ENCODE results near the gene IGF2. TPM values are rescaled to one million over a fixed set of nuclear protein-coding genes. Genes with fewer than 3 reads are reported as not detected.

IGF2 gene
- total RNA-seq, 2 experiments from 2014 or later = not detected

GRCh38 chr11:2156416-2157182 lies 17.4 kb upstream of the IGF2 start:
- Mint-ChIP-seq H3K4me3 (no peak overlapping the region), H3K4me1 (ENCODE audit: low read depth) (peaks cover 6% of the 10 kb centered on the region), H3K27ac (no peak overlapping the region), H3K36me3 (ENCODE audit: low read depth) (no peaks in the 10 kb centered on the region), H3K9me3 (no peaks in the 10 kb centered on the region), H3K27me3 (peaks cover 5% of the 10 kb centered on the region)
- H3K9me3 ChIP-seq (ENCODE audit: control insufficient read depth in 1 of 2, insufficient read depth in 1 of 2, low read length in 2 of 2) = no peaks in the 10 kb centered on the region
- H3K4me3 ChIP-seq (ENCODE audit: low read length) = no peak overlapping the region
- DNase-seq = peak; percentile 25 to 68 (median 42)
- H3K27ac ChIP-seq (ENCODE audit: low read depth in 1 of 2, low read length in 2 of 2) = no peak overlapping the region
- no peak for ATAC-seq (ENCODE audit: poor library complexity)
- peaks cover 8% of the 10 kb centered on the region for H3K4me1 ChIP-seq (ENCODE audit: insufficient read depth, low read length)
- TF ChIP-seq CTCF (IDR thresholded peaks at IDR 0.05) = peak; percentile 63
- intact Hi-C loops (cut with DNase I, micrococcal nuclease) = no loop called here
- ChIA-PET POLR2A (no interaction called here), CTCF (interaction anchor here (0.7 kb wide), 1 partner anchor 42 kb away, joined by 3 read pairs; no protein-coding TSS in a partner anchor)
- no peaks in the 10 kb centered on the region for H3K36me3 ChIP-seq (ENCODE audit: insufficient read depth, low read length)
- H3K27me3 ChIP-seq (ENCODE audit: control insufficient read depth in 1 of 2, insufficient read depth in 2 of 2, low read length in 2 of 2) = no peaks in the 10 kb centered on the region

DNA sequence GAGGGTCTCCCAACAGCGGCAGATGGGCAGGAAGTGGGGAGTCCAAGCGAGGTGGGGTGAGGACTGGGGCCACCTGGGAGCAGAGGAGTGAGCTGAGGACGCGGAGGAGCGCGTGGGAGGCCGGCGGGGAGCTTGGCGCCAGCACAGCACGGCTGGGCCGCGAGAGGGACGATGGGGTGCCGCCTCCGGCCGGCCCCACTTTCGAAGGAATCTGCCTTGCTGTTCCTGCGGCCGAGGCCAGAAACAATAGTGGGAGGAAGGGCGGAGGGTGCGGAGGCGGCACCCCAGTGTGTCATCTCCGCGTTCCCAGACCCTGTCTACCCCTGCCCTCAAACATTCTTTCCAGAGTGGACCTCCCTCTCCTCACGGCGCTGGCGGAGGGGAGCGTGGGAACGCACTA lies 16.3 kb upstream of the IGF2 start:
- no peak for TF ChIP-seq CTCF (IDR thresholded peaks at IDR 0.05)
- no peaks in the 10 kb centered on the region for H3K9me3 Mint-ChIP-seq
- Histone ChIP-seq H3K27me3 (ENCODE audit: control insufficient read depth in 1 of 2, insufficient read depth in 2 of 2, low read length in 2 of 2) (peaks cover 6 to 9% of the 10 kb centered on the region in 2 experiments), H3K9me3 (ENCODE audit: control insufficient read depth in 1 of 2, insufficient read depth in 1 of 2, low read length in 2 of 2) (no peaks in the 10 kb centered on the region), H3K36me3 (ENCODE audit: insufficient read depth, low read length) (no peaks in the 10 kb centered on the region), H3K27ac (ENCODE audit: low read depth in 1 of 2, low read length in 2 of 2) (no peak overlapping the region), H3K4me1 (ENCODE audit: insufficient read depth, low read length) (peaks cover 10% of the 10 kb centered on the region), H3K4me3 (ENCODE audit: low read length) (no peak overlapping the region)
- H3K27me3 Mint-ChIP-seq = peaks cover 16% of the 10 kb centered on the region
- H3K4me1 Mint-ChIP-seq (ENCODE audit: low read depth) = peaks cover 9% of the 10 kb centered on the region
- POLR2A ChIA-PET = no interaction called here
- no peaks in the 10 kb centered on the region for H3K36me3 Mint-ChIP-seq (ENCODE audit: low read depth)
- intact Hi-C loops (cut with DNase I, micrococcal nuclease) = no loop called here
- H3K27ac Mint-ChIP-seq = no peak overlapping the region
- no peak for DNase-seq
- no peak overlapping the region for H3K4me3 Mint-ChIP-seq
- CTCF ChIA-PET = no interaction called here
- no peak for ATAC-seq (ENCODE audit: poor library complexity)

DNA sequence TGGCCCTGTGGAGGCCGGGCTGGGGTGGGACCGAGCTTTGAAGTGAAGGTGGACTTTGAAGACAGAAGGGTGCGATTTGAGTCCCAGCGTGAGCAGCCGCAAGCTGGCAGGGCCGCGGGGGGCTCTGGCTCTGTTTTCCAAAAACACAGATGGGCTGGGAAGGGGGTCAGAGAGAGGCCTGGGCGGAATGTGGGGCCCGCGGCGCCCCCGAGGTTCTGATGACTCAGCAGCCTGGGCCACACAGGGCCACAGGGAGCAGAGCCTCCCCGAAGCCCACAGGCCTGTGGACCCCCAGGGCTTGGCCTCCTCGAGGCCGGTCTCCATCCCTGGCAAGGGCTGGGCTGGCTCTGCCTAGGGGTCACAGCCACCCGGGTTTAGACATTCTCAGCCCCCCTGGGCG lies 15.7 kb upstream of the IGF2 start:
- ATAC-seq (ENCODE audit: poor library complexity) = no peak
- no peak overlapping the region for H3K4me3 ChIP-seq (ENCODE audit: low read length)
- H3K4me3 Mint-ChIP-seq = no peak overlapping the region
- H3K9me3 ChIP-seq (ENCODE audit: control insufficient read depth in 1 of 2, insufficient read depth in 1 of 2, low read length in 2 of 2) = no peaks in the 10 kb centered on the region
- H3K27me3 Mint-ChIP-seq = peaks cover 22% of the 10 kb centered on the region
- no peak overlapping the region for H3K27ac Mint-ChIP-seq
- H3K4me1 Mint-ChIP-seq (ENCODE audit: low read depth) = peaks cover 9% of the 10 kb centered on the region
- H3K36me3 ChIP-seq (ENCODE audit: insufficient read depth, low read length) = no peaks in the 10 kb centered on the region
- H3K4me1 ChIP-seq (ENCODE audit: insufficient read depth, low read length) = peaks cover 10% of the 10 kb centered on the region
- H3K27ac ChIP-seq (ENCODE audit: low read depth in 1 of 2, low read length in 2 of 2) = no peak overlapping the region
- H3K36me3 Mint-ChIP-seq (ENCODE audit: low read depth) = no peaks in the 10 kb centered on the region
- CTCF ChIA-PET = no interaction called here
- POLR2A ChIA-PET = no interaction called here
- H3K9me3 Mint-ChIP-seq = no peaks in the 10 kb centered on the region
- intact Hi-C loops (cut with DNase I, micrococcal nuclease) = loop anchor here in 1 of 2 experiments (5.0 kb wide), 1 partner anchor 273 kb away; no protein-coding TSS in a partner anchor
- no peak for DNase-seq
- TF ChIP-seq CTCF (IDR thresholded peaks at IDR 0.05) = no peak
- H3K27me3 ChIP-seq (ENCODE audit: control insufficient read depth in 1 of 2, insufficient read depth in 2 of 2, low read length in 2 of 2) = peaks cover 12 to 15% of the 10 kb centered on the region in 2 experiments
